Karpas-422 (cell line): ENCODE measurements around the gene PRRG4. TPM values are rescaled to one million over a fixed set of nuclear protein-coding genes. Genes with fewer than 3 reads are reported as not detected.

Experiments
- DNase-seq: peaks from one replicate; pipeline ENCODE4 v3.0.0-alpha.2; 2015
- H2AFZ ChIP-seq: fragments of 200-600 bp; sonication (generic); 2 replicates; pipeline ENCODE4 v1.6.1; 2014; ENCODE audit warnings: antibody characterized with exemption, low read length, mixed read lengths
- H3K27ac ChIP-seq: fragments of 200-600 bp; sonication (generic); 2 replicates; pipeline ENCODE4 v1.5.1; 2014; ENCODE audit warnings: mild to moderate bottlenecking, low read length, moderate library complexity
- H3K27me3 ChIP-seq: fragments of 200-600 bp; sonication (generic); 2 replicates; pipeline ENCODE4 v1.6.1; 2014; ENCODE audit warnings: low read length, mixed read lengths
- H3K36me3 ChIP-seq: fragments of 200-600 bp; sonication (generic); 2 replicates; pipeline ENCODE4 v1.6.1; 2014; ENCODE audit warnings: low read length, mixed read lengths; ENCODE audit not compliant: insufficient read depth
- H3K4me1 ChIP-seq: fragments of 200-600 bp; sonication (generic); 2 replicates; pipeline ENCODE4 v1.6.1; 2014; ENCODE audit warnings: mild to moderate bottlenecking, low read length, mixed read lengths
- H3K4me2 ChIP-seq: fragments of 200-600 bp; sonication (generic); 2 replicates; pipeline ENCODE4 v1.6.1; 2014; ENCODE audit warnings: low read length, low read depth, mild to moderate bottlenecking; ENCODE audit not compliant: poor library complexity, severe bottlenecking
- H3K4me3 ChIP-seq: fragments of 200-600 bp; sonication (generic); 2 replicates; pipeline ENCODE4 v1.5.1; 2014; ENCODE audit warnings: mild to moderate bottlenecking, antibody characterized with exemption, low read length, mixed read lengths
- H3K79me2 ChIP-seq: fragments of 200-600 bp; sonication (generic); 2 replicates; pipeline ENCODE4 v1.6.1; 2014; ENCODE audit warnings: mild to moderate bottlenecking, low read length, mixed read lengths
- H3K9ac ChIP-seq: fragments of 200-600 bp; sonication (generic); 2 replicates; pipeline ENCODE4 v1.6.0; 2014; ENCODE audit warnings: low read length
- H3K9me2 ChIP-seq: fragments of 200-600 bp; sonication (generic), shearing (Covaris generic); replicated peaks from 2 replicates; pipeline ENCODE4 v1.6.0; 2014; ENCODE audit warnings: mild to moderate bottlenecking, low read length, moderate library complexity; ENCODE audit not compliant: insufficient read depth
- H3K9me3 ChIP-seq: fragments of 300-700, 200-600 bp; sonication (generic); 2 replicates; pipeline ENCODE4 v1.6.1; 2014; ENCODE audit warnings: low read length, mixed read lengths
- H4K20me1 ChIP-seq: fragments of 200-600 bp; sonication (generic); 2 replicates; pipeline ENCODE4 v1.6.1; 2014; ENCODE audit warnings: mild to moderate bottlenecking, antibody characterized with exemption, low read length, low read depth; ENCODE audit not compliant: insufficient read depth
- total RNA-seq: library from RNA; depleted of rRNA; stranded (reverse); fragments of >200 nt; shearing (Covaris generic); gene quantifications from 2 replicates; pipeline ENCODE4 v1.2.3, GENCODE V29; 2014; ENCODE audit warnings: low replicate concordance

Gene PRRG4
- total RNA-seq, 1 experiment from 2014 or later: 0.19 TPM

DNA sequence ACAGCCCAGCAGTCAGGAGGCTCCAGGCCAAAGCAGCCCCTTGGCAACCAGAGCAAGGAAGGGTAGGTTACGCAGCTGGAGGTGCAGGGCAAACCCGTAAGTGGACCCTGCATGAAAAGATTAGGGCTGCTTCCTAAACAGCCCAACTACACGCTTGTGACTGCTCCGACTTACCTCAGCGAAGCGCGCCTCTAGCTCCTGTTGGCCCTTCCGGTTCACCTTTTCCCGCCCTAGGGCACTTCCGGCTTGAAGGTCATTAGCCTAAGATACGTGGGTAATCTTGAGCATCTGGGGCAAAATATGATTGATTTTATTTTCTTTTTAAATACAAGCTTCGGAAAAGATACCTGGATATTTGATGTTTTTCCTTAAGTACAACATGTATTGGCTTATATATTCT, 35.3 kb upstream of the PRRG4 start, which contains the start of gene CCDC73:
TSS of gene CCDC73 (minus strand) at position 224 of the 400 bp plus-strand sequence. CDS start 34,419 bp downstream, outside the sequence.
- no peaks in the 10 kb centered on the region for H3K36me3 ChIP-seq
- no peaks in the 10 kb centered on the region for H4K20me1 ChIP-seq
- peaks cover 29% of the 10 kb centered on the region for H3K4me1 ChIP-seq
- H3K79me2 ChIP-seq: no peaks in the 10 kb centered on the region
- no peaks in the 10 kb centered on the region for H3K9me3 ChIP-seq
- DNase-seq: peak; percentile 37
- no peaks in the 10 kb centered on the region for H3K27me3 ChIP-seq
- H3K4me2 ChIP-seq: no peak within 1 kb of the TSS
- H3K9me2 ChIP-seq: no peaks in the 10 kb centered on the region
- no peak within 1 kb of the TSS for H2AFZ ChIP-seq
- H3K27ac ChIP-seq: no peak within 1 kb of the TSS
- H3K4me3 ChIP-seq: no peak within 1 kb of the TSS
- no peak within 1 kb of the TSS for H3K9ac ChIP-seq

DNA sequence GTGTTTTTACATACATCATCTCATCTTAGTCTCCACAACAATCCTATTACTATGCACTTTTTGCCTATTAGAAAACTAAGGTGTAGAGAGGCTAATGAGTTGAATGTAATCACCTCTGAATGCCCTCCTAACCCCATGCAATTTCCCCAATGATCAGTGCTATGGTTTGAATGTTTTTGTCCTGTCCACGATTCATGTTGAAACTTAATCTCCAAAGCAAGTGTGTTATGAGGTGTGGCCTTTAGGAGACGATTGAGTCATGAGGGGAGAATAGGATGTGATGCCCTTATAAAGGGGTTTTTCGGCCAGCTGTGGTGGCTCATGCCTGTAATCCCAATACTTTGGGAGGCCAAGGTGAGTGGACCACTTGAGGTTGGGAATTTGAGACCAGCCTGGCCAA, 33.3 kb upstream of the PRRG4 start:
- Histone ChIP-seq H4K20me1 (no peaks in the 10 kb centered on the region), H2AFZ (no peak overlapping the region), H3K9me2 (no peaks in the 10 kb centered on the region), H3K9ac (no peak overlapping the region), H3K4me3 (no peak overlapping the region), H3K4me1 (peaks cover 14% of the 10 kb centered on the region), H3K9me3 (no peaks in the 10 kb centered on the region), H3K4me2 (no peak overlapping the region), H3K79me2 (no peaks in the 10 kb centered on the region), H3K27me3 (no peaks in the 10 kb centered on the region), H3K36me3 (no peaks in the 10 kb centered on the region), H3K27ac (no peak overlapping the region)
- no peak for DNase-seq

DNA sequence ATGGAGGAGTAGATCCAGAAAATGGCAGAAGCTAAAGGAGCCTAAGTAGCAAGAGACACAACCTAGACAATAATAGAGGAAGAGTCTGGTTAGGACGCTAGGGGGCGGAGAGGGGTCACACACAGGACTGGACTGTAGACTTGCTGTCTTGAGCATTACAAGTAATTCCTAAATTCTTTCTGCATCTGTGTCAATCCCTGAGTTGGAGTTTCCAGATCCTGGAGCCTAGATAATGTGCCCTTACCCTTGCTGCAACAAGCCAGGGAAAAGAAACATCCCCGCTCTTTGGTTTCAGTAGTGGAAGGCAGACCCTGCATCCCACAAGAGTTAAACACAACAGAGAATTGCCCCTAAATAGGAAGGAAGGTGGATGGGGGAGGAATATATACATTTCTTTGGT, 20.4 kb upstream of the PRRG4 start:
- Histone ChIP-seq H3K27ac (no peak overlapping the region), H3K9me2 (no peaks in the 10 kb centered on the region), H3K36me3 (no peaks in the 10 kb centered on the region), H4K20me1 (no peaks in the 10 kb centered on the region), H3K4me1 (no peaks in the 10 kb centered on the region), H3K4me2 (no peak overlapping the region), H3K27me3 (no peaks in the 10 kb centered on the region), H3K9ac (no peak overlapping the region), H3K4me3 (no peak overlapping the region), H2AFZ (no peak overlapping the region), H3K79me2 (no peaks in the 10 kb centered on the region), H3K9me3 (no peaks in the 10 kb centered on the region)
- DNase-seq: peak; percentile 90

DNA sequence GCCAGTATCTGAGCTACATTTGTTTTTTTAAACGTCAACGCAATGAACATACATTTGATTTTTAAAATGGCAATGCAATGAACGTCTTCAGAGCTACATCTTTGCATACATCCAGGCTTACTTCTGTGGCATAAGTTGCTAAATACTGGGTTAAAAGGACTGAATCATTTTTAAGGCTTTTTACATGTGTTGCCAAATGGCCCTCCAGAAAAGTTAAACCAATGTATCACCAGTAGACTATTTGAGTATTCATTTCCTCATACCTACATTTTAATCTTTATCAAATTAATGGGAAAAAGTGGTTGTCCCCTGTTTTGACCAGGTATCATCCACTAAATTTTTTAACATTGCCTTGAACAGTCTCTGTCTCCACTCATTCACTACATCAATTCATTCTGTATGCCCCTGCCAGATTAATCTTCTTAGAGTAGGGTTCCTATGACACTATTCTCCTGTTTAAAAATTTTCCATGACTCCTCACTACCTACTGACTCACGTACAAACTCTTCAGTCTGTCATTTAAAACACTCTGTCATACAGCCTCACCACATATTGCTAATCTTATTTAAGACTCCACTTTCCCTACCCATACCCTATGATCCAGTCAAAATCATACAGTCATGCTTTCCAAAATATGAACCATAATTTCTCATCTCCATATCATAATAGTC, 12.4 kb upstream of the PRRG4 start:
- no peaks in the 10 kb centered on the region for H3K79me2 ChIP-seq
- no peak overlapping the region for H3K4me2 ChIP-seq
- no peaks in the 10 kb centered on the region for H3K27me3 ChIP-seq
- H3K9me2 ChIP-seq: no peaks in the 10 kb centered on the region
- no peaks in the 10 kb centered on the region for H3K36me3 ChIP-seq
- DNase-seq: no peak
- no peak overlapping the region for H3K4me3 ChIP-seq
- no peak overlapping the region for H3K27ac ChIP-seq
- H4K20me1 ChIP-seq: no peaks in the 10 kb centered on the region
- no peaks in the 10 kb centered on the region for H3K9me3 ChIP-seq
- H3K4me1 ChIP-seq: peaks cover 9% of the 10 kb centered on the region
- no peak overlapping the region for H2AFZ ChIP-seq
- H3K9ac ChIP-seq: no peak overlapping the region

DNA sequence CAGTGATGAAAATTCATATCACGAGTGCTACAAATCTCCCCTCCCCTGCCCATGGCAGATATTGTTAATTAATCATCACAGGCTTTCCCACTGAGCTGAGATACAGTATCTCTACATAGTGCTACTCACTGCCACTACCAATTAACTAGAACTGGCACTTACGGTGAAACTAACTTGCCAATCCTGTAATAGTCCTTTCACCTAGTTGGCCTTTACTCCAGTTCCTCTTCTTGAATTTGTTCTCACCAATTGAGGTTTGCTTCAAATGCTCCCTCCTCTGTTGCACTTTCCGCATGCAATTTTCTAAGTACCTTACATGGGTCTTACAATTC, 11.9 kb upstream of the PRRG4 start:
- H3K36me3 ChIP-seq: no peaks in the 10 kb centered on the region
- no peak overlapping the region for H3K9ac ChIP-seq
- peaks cover 9% of the 10 kb centered on the region for H3K4me1 ChIP-seq
- no peak for DNase-seq
- H3K4me3 ChIP-seq: no peak overlapping the region
- no peaks in the 10 kb centered on the region for H3K79me2 ChIP-seq
- no peaks in the 10 kb centered on the region for H3K9me3 ChIP-seq
- no peak overlapping the region for H3K4me2 ChIP-seq
- no peaks in the 10 kb centered on the region for H4K20me1 ChIP-seq
- H3K9me2 ChIP-seq: no peaks in the 10 kb centered on the region
- no peaks in the 10 kb centered on the region for H3K27me3 ChIP-seq
- H3K27ac ChIP-seq: no peak overlapping the region
- no peak overlapping the region for H2AFZ ChIP-seq

DNA sequence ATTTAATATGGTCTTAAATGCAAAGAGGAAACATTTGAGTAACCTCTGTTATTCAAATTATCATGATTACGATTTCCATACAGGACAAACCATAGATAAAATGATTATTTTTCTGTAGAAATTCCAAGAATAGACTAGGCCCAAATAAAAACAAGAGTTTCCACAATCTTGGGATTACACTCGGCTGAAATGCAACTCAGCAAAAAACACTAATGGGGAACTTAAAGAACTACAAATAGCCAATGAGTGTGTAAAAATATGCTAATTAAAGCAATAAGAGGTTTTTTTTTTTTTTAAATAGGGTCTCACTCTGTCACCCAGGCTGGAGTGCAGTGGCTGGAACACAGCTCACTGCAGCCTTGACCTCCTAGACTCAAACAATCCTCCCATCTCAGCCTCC, 10.5 kb upstream of the PRRG4 start:
- Histone ChIP-seq H3K27me3 (no peaks in the 10 kb centered on the region), H4K20me1 (no peaks in the 10 kb centered on the region), H3K27ac (no peak overlapping the region), H3K4me3 (no peak overlapping the region), H3K9me2 (no peaks in the 10 kb centered on the region), H3K9ac (no peak overlapping the region), H3K4me1 (peaks cover 9% of the 10 kb centered on the region), H3K4me2 (no peak overlapping the region), H3K79me2 (no peaks in the 10 kb centered on the region), H2AFZ (no peak overlapping the region), H3K9me3 (no peaks in the 10 kb centered on the region), H3K36me3 (no peaks in the 10 kb centered on the region)
- no peak for DNase-seq

DNA sequence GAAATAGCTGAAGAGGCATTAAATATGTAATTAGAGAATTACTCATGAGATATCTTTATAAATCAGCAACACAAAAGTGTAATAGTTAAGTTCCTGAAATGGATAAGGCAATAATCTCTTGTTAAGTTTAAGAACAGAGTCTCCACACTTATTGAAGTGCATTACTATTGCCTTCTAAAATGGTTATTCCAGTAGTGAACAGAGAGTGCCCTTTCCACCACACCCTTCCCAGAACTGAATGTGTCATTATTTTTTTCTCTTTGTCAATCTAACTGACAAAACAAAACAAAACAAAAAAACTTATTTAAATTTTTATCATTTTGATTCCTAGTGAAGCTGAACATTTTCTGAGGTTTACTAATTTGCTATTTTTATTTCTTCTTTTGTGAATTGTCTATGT, 9.2 kb upstream of the PRRG4 start:
- H3K36me3 ChIP-seq: no peaks in the 10 kb centered on the region
- no peaks in the 10 kb centered on the region for H3K9me3 ChIP-seq
- H3K79me2 ChIP-seq: no peaks in the 10 kb centered on the region
- DNase-seq: no peak
- no peak overlapping the region for H3K27ac ChIP-seq
- H4K20me1 ChIP-seq: no peaks in the 10 kb centered on the region
- no peak overlapping the region for H3K9ac ChIP-seq
- peaks cover 9% of the 10 kb centered on the region for H3K4me1 ChIP-seq
- no peak overlapping the region for H3K4me2 ChIP-seq
- no peak overlapping the region for H3K4me3 ChIP-seq
- H2AFZ ChIP-seq: no peak overlapping the region
- no peaks in the 10 kb centered on the region for H3K9me2 ChIP-seq
- H3K27me3 ChIP-seq: no peaks in the 10 kb centered on the region

DNA sequence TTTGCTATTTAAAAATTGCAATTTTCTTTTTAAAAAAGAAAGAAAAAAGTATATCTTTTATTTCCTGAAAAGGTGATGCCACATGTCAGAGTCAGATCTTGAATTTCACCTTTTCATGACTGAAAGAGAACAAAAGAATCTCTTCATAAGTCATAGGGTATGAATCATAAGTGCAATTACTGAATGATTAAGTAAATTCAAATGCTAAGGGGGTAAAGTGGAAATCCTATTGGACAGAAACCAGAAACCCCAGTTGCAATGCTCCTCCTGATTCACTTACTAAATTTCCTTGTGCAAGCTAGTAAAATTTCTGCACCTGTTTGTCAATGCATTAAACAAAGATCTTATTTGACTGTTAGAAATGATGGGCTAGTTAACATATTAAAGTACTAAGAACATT, 8.2 kb upstream of the PRRG4 start:
- H3K27ac ChIP-seq: no peak overlapping the region
- H4K20me1 ChIP-seq: no peaks in the 10 kb centered on the region
- H3K79me2 ChIP-seq: no peaks in the 10 kb centered on the region
- peaks cover 9% of the 10 kb centered on the region for H3K4me1 ChIP-seq
- H3K9me3 ChIP-seq: no peaks in the 10 kb centered on the region
- no peak for DNase-seq
- no peaks in the 10 kb centered on the region for H3K27me3 ChIP-seq
- H3K9me2 ChIP-seq: no peaks in the 10 kb centered on the region
- no peak overlapping the region for H3K4me3 ChIP-seq
- H2AFZ ChIP-seq: no peak overlapping the region
- H3K9ac ChIP-seq: no peak overlapping the region
- H3K4me2 ChIP-seq: peak overlapping the region; percentile 14
- H3K36me3 ChIP-seq: no peaks in the 10 kb centered on the region
